Spleen (tissue), 11 donors: ENCODE data around the gene AP5B1. TPM values are rescaled to one million over a fixed set of nuclear protein-coding genes. Genes with fewer than 3 reads are reported as not detected.

Experiments used
- DNase-seq: peaks from one replicate; pipeline ENCODE4 v3.0.0-alpha.2; 2020
- H3K27ac ChIP-seq, 8 donors: fragments of 200-600 bp; sonication (generic) in 7 of 8; 1 replicate in 4 of 8; 2 replicates in 4 of 8; pipeline versions ENCODE4 v1.5.0 to v1.8.0; 2016 to 2021; ENCODE audit warnings: inconsistent platforms in 4 of 8, mild to moderate bottlenecking in 4 of 8, moderate library complexity in 1 of 8
- H3K27me3 ChIP-seq, 7 donors: fragments of 200-600 bp; sonication (generic) in 6 of 7; replicated peaks in 1 of 7; 1 replicate in 4 of 7; 2 replicates in 3 of 7; pipeline versions ENCODE4 v1.5.0 to v1.8.0; 2016 to 2021; ENCODE audit warnings: inconsistent platforms in 3 of 7, mild to moderate bottlenecking in 1 of 7
- H3K36me3 ChIP-seq, 6 donors: fragments of 200-600 bp; sonication (generic) in 5 of 6; 1 replicate in 4 of 6; 2 replicates in 2 of 6; pipeline versions ENCODE4 v1.5.0 to v1.8.0; 2016 to 2021; ENCODE audit warnings: inconsistent platforms in 2 of 6
- H3K4me1 ChIP-seq, 6 donors: fragments of 200-600 bp; sonication (generic) in 5 of 6; 1 replicate in 3 of 6; 2 replicates in 3 of 6; pipeline versions ENCODE4 v1.5.0 to v1.8.0; 2016 to 2021; ENCODE audit warnings: inconsistent platforms in 3 of 6
- H3K4me3 ChIP-seq, 8 donors: fragments of 200-600 bp; sonication (generic) in 7 of 8; 1 replicate in 4 of 8; 2 replicates in 4 of 8; pipeline versions ENCODE4 v1.5.0 to v1.8.0; 2016 to 2021; ENCODE audit warnings: inconsistent platforms in 4 of 8, mild to moderate bottlenecking in 4 of 8, moderate library complexity in 2 of 8
- H3K9me3 ChIP-seq, 8 donors: fragments of 200-600 bp; sonication (generic) in 7 of 8; 1 replicate in 4 of 8; 2 replicates in 4 of 8; pipeline versions ENCODE4 v1.5.0 to v1.8.0; 2016 to 2021; ENCODE audit warnings: inconsistent platforms in 4 of 8
- POLR2A ChIP-seq, 3 donors: fragments of 450-650 bp; IDR thresholded peaks; one replicate each; pipeline ENCODE4 v1.5.1; 2017; ENCODE audit warnings: antibody characterized with exemption in 3 of 3, mild to moderate bottlenecking in 1 of 3
- POLR2AphosphoS5 ChIP-seq, 3 donors: sonication (generic); formaldehyde crosslinking; IDR thresholded peaks; one replicate each; pipeline ENCODE4 v1.5.1; 2017; ENCODE audit warnings: antibody characterized with exemption in 3 of 3
- WGBS, 5 donors: extraction: QIAGEN DNeasy Blood & Tissue Kit in 3 of 5; methylation state at CpG; one replicate each; pipeline versions ENCODE4 v1.1.5 to v1.1.7; 2013 to 2018; 5-methylcytosine and 5-hydroxymethylcytosine counted together
- intact Hi-C: fragments of 100-400 bp; cut with DNase I; formaldehyde crosslinking; loops from one replicate; pipeline ENCODE4 v1.15.0; 2023; ENCODE audit warnings: low total_unique reads
- polyA plus RNA-seq, 3 donors: library from polyadenylated mRNA; stranded (reverse); fragments of 200-250 nt; gene quantifications; one replicate each; pipeline ENCODE4 v1.2.1, GENCODE V29; 2013
- total RNA-seq, 7 donors: library from RNA; depleted of rRNA in 3 of 7; stranded (reverse); fragments of >200 nt in 3 of 7; fragmentation: NEBNext Ultra II Directional in 4 of 7; extraction: Animal tissue kit (Norgen Biotek cat#: 25700) in 4 of 7; gene quantifications; one replicate each; pipeline versions ENCODE4 v1.1.0 to v1.2.1, GENCODE V29; 2016 to 2021
- TF ChIP-seq, protein P1 (sequence below), 11 experiments: fragments of 200-600 bp in 7 of 11; fragments of 450-650 bp in 4 of 11; sonication (generic) in 4 of 11; IDR thresholded peaks in 8 of 11; conservative IDR thresholded peaks in 3 of 11; 1 replicate in 7 of 11; 2 replicates in 4 of 11; pipeline versions ENCODE4 v1.4.0 to v1.8.0; 2016 to 2021; ENCODE audit warnings: antibody characterized with exemption in 11 of 11, inconsistent platforms in 4 of 11, mild to moderate bottlenecking in 1 of 11
- donor health status: healthy with polysubstance abuse.
- donor health status: DM: no; HTN: no; CAD: no; lungs with moderate emphysema.
- donor health status: DM: no; HTN: no; CAD: no.
- donor health status: Bipolar disorder and iron deficiency.
- donor health status: healthy.
- donor health status: DM: no; HTN: no; CAD: no.
- donor health status: DM: yes; HTN: yes; CAD: no.

Gene AP5B1
- total and polyA plus RNA-seq, 10 donors, result 2.8 to 58.9 (median 29.8) TPM

GRCh38 chr11:65726660-65727059 is 54.1 kb downstream of the AP5B1 start:
- intact Hi-C loops, result loop anchor here (10.0 kb wide), 1 partner anchor 48 kb away; no protein-coding TSS in a partner anchor
- Histone ChIP-seq H3K27me3 (peaks cover 0 to 5% (median 0%) of the 10 kb centered on the region in 7 donors), H3K27ac (peak overlapping the region in 3 of 8 donors; percentile 7 to 33 (median 18)), H3K4me1 (no peaks in the 10 kb centered on the region), H3K4me3 (no peak overlapping the region), H3K36me3 (no peaks in the 10 kb centered on the region), H3K9me3 (no peaks in the 10 kb centered on the region)
- TF ChIP-seq POLR2AphosphoS5 (IDR thresholded peaks at IDR 0.05), result no peak
- TF ChIP-seq POLR2A (IDR thresholded peaks at IDR 0.05), result no peak
- TF ChIP-seq, protein P1, sequence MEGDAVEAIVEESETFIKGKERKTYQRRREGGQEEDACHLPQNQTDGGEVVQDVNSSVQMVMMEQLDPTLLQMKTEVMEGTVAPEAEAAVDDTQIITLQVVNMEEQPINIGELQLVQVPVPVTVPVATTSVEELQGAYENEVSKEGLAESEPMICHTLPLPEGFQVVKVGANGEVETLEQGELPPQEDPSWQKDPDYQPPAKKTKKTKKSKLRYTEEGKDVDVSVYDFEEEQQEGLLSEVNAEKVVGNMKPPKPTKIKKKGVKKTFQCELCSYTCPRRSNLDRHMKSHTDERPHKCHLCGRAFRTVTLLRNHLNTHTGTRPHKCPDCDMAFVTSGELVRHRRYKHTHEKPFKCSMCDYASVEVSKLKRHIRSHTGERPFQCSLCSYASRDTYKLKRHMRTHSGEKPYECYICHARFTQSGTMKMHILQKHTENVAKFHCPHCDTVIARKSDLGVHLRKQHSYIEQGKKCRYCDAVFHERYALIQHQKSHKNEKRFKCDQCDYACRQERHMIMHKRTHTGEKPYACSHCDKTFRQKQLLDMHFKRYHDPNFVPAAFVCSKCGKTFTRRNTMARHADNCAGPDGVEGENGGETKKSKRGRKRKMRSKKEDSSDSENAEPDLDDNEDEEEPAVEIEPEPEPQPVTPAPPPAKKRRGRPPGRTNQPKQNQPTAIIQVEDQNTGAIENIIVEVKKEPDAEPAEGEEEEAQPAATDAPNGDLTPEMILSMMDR (IDR thresholded peaks at IDR 0.05 in 8 of 11, conservative IDR thresholded peaks at IDR 0.05 in 3 of 11), result no peak
- DNase-seq, result no peak
- 43 to 72% (median 63%) methylated on average over 3 to 6 of the region's 6 CpGs for WGBS, 5 donors

Other genes starting within 250 kb of the AP5B1 start
- gene LTBP3, start 222.6 kb downstream of the AP5B1 start, total RNA-seq, result 100 to 1,000 TPM in 2 of 7 donors, 10 to 100 TPM in 5; 81.6 to 137 (median 95.8) TPM
- 10 to 100 TPM; 20.6 to 57.0 (median 27.6) TPM for gene LTBP3, start 222.6 kb downstream of the AP5B1 start, polyA plus RNA-seq
- 10 to 100 TPM; 20.9 to 68.8 (median 34.4) TPM for gene ZNRD2, start 210.5 kb downstream of the AP5B1 start, total RNA-seq
- gene ZNRD2, start 210.5 kb downstream of the AP5B1 start, polyA plus RNA-seq, result 10 to 100 TPM; 32.6 to 49.5 (median 42.5) TPM
- 10 to 100 TPM; 34.5 to 59.0 (median 48.4) TPM for gene FAM89B, start 208.4 kb downstream of the AP5B1 start, total RNA-seq
- gene FAM89B, start 208.4 kb downstream of the AP5B1 start, polyA plus RNA-seq, result 10 to 100 TPM; 43.0 to 66.1 (median 50.1) TPM
- gene EHBP1L1, start 204.9 kb downstream of the AP5B1 start, total RNA-seq, result 100 to 1,000 TPM; 151 to 365 (median 242) TPM
- 100 to 1,000 TPM in 2 of 3 donors, 10 to 100 TPM in 1; 44.3 to 174 (median 116) TPM for gene EHBP1L1, start 204.9 kb downstream of the AP5B1 start, polyA plus RNA-seq
- 1 to 10 TPM in 4 of 7 donors, under 1 TPM in 3; 0.63 to 3.2 (median 1.1) TPM for gene KCNK7, start 185.2 kb downstream of the AP5B1 start, total RNA-seq
- 1 to 10 TPM; 1.9 to 6.2 (median 2.9) TPM for gene KCNK7, start 185.2 kb downstream of the AP5B1 start, polyA plus RNA-seq
- 100 to 1,000 TPM in 3 of 7 donors, 10 to 100 TPM in 4; 93.5 to 158 (median 99.9) TPM for gene MAP3K11, start 166.8 kb downstream of the AP5B1 start, total RNA-seq
- 100 to 1,000 TPM in 1 of 3 donors, 10 to 100 TPM in 2; 29.4 to 109 (median 97.7) TPM for gene MAP3K11, start 166.8 kb downstream of the AP5B1 start, polyA plus RNA-seq
- gene PCNX3, start 165.2 kb downstream of the AP5B1 start, total RNA-seq, result 10 to 100 TPM; 38.6 to 51.3 (median 47.4) TPM
- gene PCNX3, start 165.2 kb downstream of the AP5B1 start, polyA plus RNA-seq, result 10 to 100 TPM in 2 of 3 donors, 1 to 10 TPM in 1; 9.2 to 24.9 (median 17.7) TPM
- 100 to 1,000 TPM; 167 to 308 (median 255) TPM for gene SIPA1, start 142.9 kb downstream of the AP5B1 start, total RNA-seq
- gene SIPA1, start 142.9 kb downstream of the AP5B1 start, polyA plus RNA-seq, result 100 to 1,000 TPM; 269 to 423 (median 327) TPM
- gene RELA, start 118.1 kb downstream of the AP5B1 start, total RNA-seq, result 100 to 1,000 TPM in 1 of 7 donors, 10 to 100 TPM in 6; 68.2 to 115 (median 85.3) TPM
- gene RELA, start 118.1 kb downstream of the AP5B1 start, polyA plus RNA-seq, result 10 to 100 TPM; 25.8 to 43.0 (median 25.9) TPM
- gene KAT5, start 68.7 kb downstream of the AP5B1 start, total RNA-seq, result 10 to 100 TPM; 55.0 to 85.8 (median 63.6) TPM
- 100 to 1,000 TPM in 1 of 3 donors, 10 to 100 TPM in 2; 55.3 to 103 (median 72.4) TPM for gene KAT5, start 68.7 kb downstream of the AP5B1 start, polyA plus RNA-seq
- 100 to 1,000 TPM in 2 of 7 donors, 10 to 100 TPM in 5; 51.0 to 141 (median 54.4) TPM for gene RNASEH2C, start 60.2 kb downstream of the AP5B1 start, total RNA-seq
- gene RNASEH2C, start 60.2 kb downstream of the AP5B1 start, polyA plus RNA-seq, result 100 to 1,000 TPM in 2 of 3 donors, 10 to 100 TPM in 1; 56.3 to 124 (median 112) TPM
- under 1 TPM in 2 of 7 donors, not detected in 5; 0.14 to 0.47 TPM for gene OVOL1, start 6.1 kb upstream of the AP5B1 start, total RNA-seq
- gene OVOL1, start 6.1 kb upstream of the AP5B1 start, polyA plus RNA-seq, result under 1 TPM in 2 of 3 donors, not detected in 1; 0.03 to 0.06 TPM
- gene SNX32, start 53.0 kb upstream of the AP5B1 start, total RNA-seq, result 1 to 10 TPM in 2 of 7 donors, under 1 TPM in 3, not detected in 2; 0.22 to 1.2 (median 0.77) TPM
- gene SNX32, start 53.0 kb upstream of the AP5B1 start, polyA plus RNA-seq, result 1 to 10 TPM in 1 of 3 donors, under 1 TPM in 2; 0.45 to 1.5 (median 0.89) TPM
- gene CFL1, start 77.2 kb upstream of the AP5B1 start, total RNA-seq, result 1,000 to 10,000 TPM in 2 of 7 donors, 100 to 1,000 TPM in 5; 666 to 1,219 (median 868) TPM
- 100 to 1,000 TPM; 562 to 869 (median 862) TPM for gene CFL1, start 77.2 kb upstream of the AP5B1 start, polyA plus RNA-seq
- gene MUS81, start 79.5 kb upstream of the AP5B1 start, total RNA-seq, result 10 to 100 TPM; 54.8 to 77.3 (median 65.5) TPM
- 10 to 100 TPM; 71.2 to 93.5 (median 89.5) TPM for gene MUS81, start 79.5 kb upstream of the AP5B1 start, polyA plus RNA-seq
- gene EFEMP2, start 91.8 kb upstream of the AP5B1 start, total RNA-seq, result 10 to 100 TPM; 21.0 to 53.5 (median 38.4) TPM
- gene EFEMP2, start 91.8 kb upstream of the AP5B1 start, polyA plus RNA-seq, result 10 to 100 TPM; 22.5 to 39.1 (median 31.4) TPM
- gene CTSW, start 98.9 kb upstream of the AP5B1 start, total RNA-seq, result 10 to 100 TPM; 18.8 to 38.2 (median 29.5) TPM
- 10 to 100 TPM in 2 of 3 donors, 1 to 10 TPM in 1; 5.6 to 13.2 (median 10.8) TPM for gene CTSW, start 98.9 kb upstream of the AP5B1 start, polyA plus RNA-seq
- 10 to 100 TPM; 52.3 to 79.0 (median 64.9) TPM for gene FIBP, start 107.5 kb upstream of the AP5B1 start, total RNA-seq
- gene FIBP, start 107.5 kb upstream of the AP5B1 start, polyA plus RNA-seq, result 10 to 100 TPM; 61.9 to 66.3 (median 62.3) TPM
- 10 to 100 TPM; 38.7 to 61.7 (median 44.4) TPM for gene CCDC85B, start 109.7 kb upstream of the AP5B1 start, total RNA-seq
- gene CCDC85B, start 109.7 kb upstream of the AP5B1 start, polyA plus RNA-seq, result 100 to 1,000 TPM in 1 of 3 donors, 10 to 100 TPM in 2; 53.9 to 131 (median 96.2) TPM
- 1 to 10 TPM in 6 of 7 donors, under 1 TPM in 1; 0.42 to 5.4 (median 1.6) TPM for gene FOSL1, start 119.4 kb upstream of the AP5B1 start, total RNA-seq
- gene FOSL1, start 119.4 kb upstream of the AP5B1 start, polyA plus RNA-seq, result 1 to 10 TPM in 2 of 3 donors, under 1 TPM in 1; 0.59 to 1.2 (median 1.2) TPM
- 10 to 100 TPM; 22.0 to 40.9 (median 31.7) TPM for gene C11orf68, start 138.1 kb upstream of the AP5B1 start, total RNA-seq
- 10 to 100 TPM; 34.3 to 44.9 (median 36.7) TPM for gene C11orf68, start 138.1 kb upstream of the AP5B1 start, polyA plus RNA-seq
- 10 to 100 TPM; 58.3 to 84.2 (median 69.6) TPM for gene DRAP1, start 138.4 kb upstream of the AP5B1 start, total RNA-seq
- gene DRAP1, start 138.4 kb upstream of the AP5B1 start, polyA plus RNA-seq, result 100 to 1,000 TPM; 116 to 123 (median 122) TPM
- under 1 TPM in 1 of 7 donors, not detected in 6; 0.24 TPM for gene TSGA10IP, start 164.5 kb upstream of the AP5B1 start, total RNA-seq
- under 1 TPM; 0.06 to 0.24 (median 0.14) TPM for gene TSGA10IP, start 164.5 kb upstream of the AP5B1 start, polyA plus RNA-seq
- 10 to 100 TPM; 26.6 to 64.7 (median 54.9) TPM for gene SART1, start 180.8 kb upstream of the AP5B1 start, total RNA-seq
- 100 to 1,000 TPM in 2 of 3 donors, 10 to 100 TPM in 1; 80.3 to 117 (median 109) TPM for gene SART1, start 180.8 kb upstream of the AP5B1 start, polyA plus RNA-seq
- gene EIF1AD, start 221.2 kb upstream of the AP5B1 start, total RNA-seq, result 10 to 100 TPM; 24.5 to 39.2 (median 35.5) TPM
- 10 to 100 TPM; 14.3 to 22.0 (median 15.4) TPM for gene EIF1AD, start 221.2 kb upstream of the AP5B1 start, polyA plus RNA-seq
- gene BANF1, start 221.5 kb upstream of the AP5B1 start, total RNA-seq, result 100 to 1,000 TPM in 3 of 7 donors, 10 to 100 TPM in 4; 50.5 to 139 (median 92.9) TPM
- 100 to 1,000 TPM; 151 to 219 (median 196) TPM for gene BANF1, start 221.5 kb upstream of the AP5B1 start, polyA plus RNA-seq
- not detected for gene CST6, start 231.0 kb upstream of the AP5B1 start, total RNA-seq
- gene CST6, start 231.0 kb upstream of the AP5B1 start, polyA plus RNA-seq, result 1 to 10 TPM in 1 of 3 donors, under 1 TPM in 2; 0.76 to 1.4 (median 0.93) TPM
- 1 to 10 TPM in 3 of 7 donors, under 1 TPM in 2, not detected in 2; 0.70 to 1.2 (median 1.1) TPM for gene CATSPER1, start 245.5 kb upstream of the AP5B1 start, total RNA-seq
- under 1 TPM; 0.30 to 0.51 (median 0.50) TPM for gene CATSPER1, start 245.5 kb upstream of the AP5B1 start, polyA plus RNA-seq